Bronchial epithelial cell (primary cell): ENCODE measurements around the gene SH3YL1. TPM values are rescaled to one million over a fixed set of nuclear protein-coding genes. Genes with fewer than 3 reads are reported as not detected.

Source experiments
- DNase-seq: peaks from one replicate; pipeline ENCODE4 v3.0.0-alpha.2; 2010; ENCODE audit warnings: low read depth
- FAIRE-seq: peaks from 2 replicates; lab custom pipeline; 2011; peaks lifted over from hg19 to GRCh38; lab: Jason Lieb, UNC
- H3K27me3 ChIP-seq: 2 replicates; pipeline ENCODE4 v1.5.1; 2011; ENCODE audit warnings: low read length; ENCODE audit not compliant: control insufficient read depth, insufficient read depth
- H3K36me3 ChIP-seq: 2 replicates; pipeline ENCODE4 v1.5.1; 2011; ENCODE audit warnings: low read length; ENCODE audit not compliant: control insufficient read depth, insufficient read depth
- H3K4me3 ChIP-seq: 2 replicates; pipeline ENCODE4 v1.5.1; 2011; ENCODE audit warnings: mild to moderate bottlenecking, low read depth, low read length, control low read depth
- total RNA-seq: library from RNA; depleted of rRNA; stranded (reverse); fragments of >200 nt; gene quantifications from 2 replicates; pipeline ENCODE4 v1.2.1, GENCODE V29; 2014
- TF ChIP-seq, protein P1 (sequence below): IDR thresholded peaks from 2 replicates; pipeline ENCODE4 v1.5.1; 2011; ENCODE audit warnings: mild to moderate bottlenecking, moderate library complexity, low read length, control low read depth, inconsistent platforms; ENCODE audit not compliant: insufficient read depth, severe bottlenecking

The SH3YL1 gene
- total RNA-seq, 1 donor from 2014 or later = 104 TPM

DNA sequence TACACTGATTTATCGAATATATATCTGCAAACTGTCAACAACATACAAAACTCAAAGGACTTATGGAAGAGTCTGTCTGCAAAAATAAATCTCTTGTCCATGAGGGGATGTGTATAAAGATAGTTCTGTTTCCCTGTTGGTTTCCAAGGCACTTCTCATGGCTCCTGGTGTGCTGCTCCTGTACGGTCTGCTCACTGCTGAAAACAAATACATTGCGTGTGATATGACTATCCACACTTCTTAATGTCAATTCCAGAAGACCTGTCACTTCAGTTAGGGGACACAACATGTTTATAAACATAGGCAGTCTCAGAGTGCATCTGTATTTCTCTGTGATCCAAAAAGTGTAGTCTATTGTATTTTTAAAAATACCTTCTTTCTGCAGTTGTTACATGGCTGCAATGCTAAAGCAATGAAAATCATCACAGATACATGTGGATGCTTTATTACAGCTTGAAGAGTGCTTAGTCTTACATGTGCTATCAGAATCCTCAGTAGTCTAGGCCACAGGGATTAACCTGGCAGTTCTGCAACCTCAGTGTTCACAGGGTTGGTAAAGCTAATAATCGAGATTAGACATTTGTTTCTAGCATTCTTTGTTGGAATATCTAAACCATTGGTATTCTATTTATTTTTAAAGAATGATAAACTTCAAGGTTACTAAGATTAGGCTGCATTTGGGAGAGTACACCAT, 16.3 kb upstream of the SH3YL1 start:
- Histone ChIP-seq H3K4me3 (no peak overlapping the region), H3K27me3 (no peaks in the 10 kb centered on the region), H3K36me3 (peaks cover 14% of the 10 kb centered on the region)
- no peak for DNase-seq
- TF ChIP-seq, protein P1, sequence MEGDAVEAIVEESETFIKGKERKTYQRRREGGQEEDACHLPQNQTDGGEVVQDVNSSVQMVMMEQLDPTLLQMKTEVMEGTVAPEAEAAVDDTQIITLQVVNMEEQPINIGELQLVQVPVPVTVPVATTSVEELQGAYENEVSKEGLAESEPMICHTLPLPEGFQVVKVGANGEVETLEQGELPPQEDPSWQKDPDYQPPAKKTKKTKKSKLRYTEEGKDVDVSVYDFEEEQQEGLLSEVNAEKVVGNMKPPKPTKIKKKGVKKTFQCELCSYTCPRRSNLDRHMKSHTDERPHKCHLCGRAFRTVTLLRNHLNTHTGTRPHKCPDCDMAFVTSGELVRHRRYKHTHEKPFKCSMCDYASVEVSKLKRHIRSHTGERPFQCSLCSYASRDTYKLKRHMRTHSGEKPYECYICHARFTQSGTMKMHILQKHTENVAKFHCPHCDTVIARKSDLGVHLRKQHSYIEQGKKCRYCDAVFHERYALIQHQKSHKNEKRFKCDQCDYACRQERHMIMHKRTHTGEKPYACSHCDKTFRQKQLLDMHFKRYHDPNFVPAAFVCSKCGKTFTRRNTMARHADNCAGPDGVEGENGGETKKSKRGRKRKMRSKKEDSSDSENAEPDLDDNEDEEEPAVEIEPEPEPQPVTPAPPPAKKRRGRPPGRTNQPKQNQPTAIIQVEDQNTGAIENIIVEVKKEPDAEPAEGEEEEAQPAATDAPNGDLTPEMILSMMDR = no peak
- no peak for FAIRE-seq

DNA sequence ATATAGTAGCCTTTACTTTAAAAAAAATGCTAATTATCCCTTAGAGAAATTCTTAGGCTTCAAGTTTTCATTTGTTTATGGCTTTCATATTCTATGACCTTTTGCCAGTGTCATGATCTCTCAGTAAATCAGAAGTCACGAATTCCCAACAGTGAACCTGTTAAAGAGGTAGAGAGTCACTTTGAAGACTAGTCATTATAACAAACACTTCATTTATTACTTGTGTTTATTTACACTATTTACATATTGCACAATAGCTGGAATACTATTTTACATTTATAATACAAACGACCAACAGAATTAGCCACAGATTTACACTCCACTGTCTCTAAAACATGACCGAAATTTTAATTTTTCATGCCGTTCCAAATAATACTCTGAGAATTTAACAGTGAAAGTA, 15.5 kb upstream of the SH3YL1 start:
- Histone ChIP-seq H3K36me3 (peaks cover 14% of the 10 kb centered on the region), H3K4me3 (no peak overlapping the region), H3K27me3 (no peaks in the 10 kb centered on the region)
- FAIRE-seq (no peak), DNase-seq (no peak)
- TF ChIP-seq, protein P1 = no peak

DNA sequence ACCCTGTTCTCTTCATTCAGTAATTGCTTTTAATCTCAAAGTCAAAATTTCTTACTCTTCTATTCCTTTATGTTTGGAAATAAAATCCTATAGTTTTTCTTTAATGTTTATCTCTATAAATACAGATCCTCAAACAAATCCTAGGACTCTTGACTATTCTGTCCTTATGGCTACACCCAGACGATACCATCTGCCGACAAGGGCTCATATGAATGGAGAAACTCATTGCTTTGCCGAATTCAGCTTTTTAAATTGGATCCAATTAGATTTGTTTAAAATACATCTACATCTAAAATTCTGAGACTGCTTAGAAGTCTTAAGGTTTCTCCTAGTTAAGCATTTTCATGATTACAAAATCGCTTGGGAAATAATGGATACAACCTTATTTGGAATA, 15.1 kb upstream of the SH3YL1 start:
- Histone ChIP-seq H3K36me3 (peaks cover 14% of the 10 kb centered on the region), H3K4me3 (no peak overlapping the region), H3K27me3 (no peaks in the 10 kb centered on the region)
- TF ChIP-seq, protein P1 = no peak
- DNase-seq = no peak
- no peak for FAIRE-seq

DNA sequence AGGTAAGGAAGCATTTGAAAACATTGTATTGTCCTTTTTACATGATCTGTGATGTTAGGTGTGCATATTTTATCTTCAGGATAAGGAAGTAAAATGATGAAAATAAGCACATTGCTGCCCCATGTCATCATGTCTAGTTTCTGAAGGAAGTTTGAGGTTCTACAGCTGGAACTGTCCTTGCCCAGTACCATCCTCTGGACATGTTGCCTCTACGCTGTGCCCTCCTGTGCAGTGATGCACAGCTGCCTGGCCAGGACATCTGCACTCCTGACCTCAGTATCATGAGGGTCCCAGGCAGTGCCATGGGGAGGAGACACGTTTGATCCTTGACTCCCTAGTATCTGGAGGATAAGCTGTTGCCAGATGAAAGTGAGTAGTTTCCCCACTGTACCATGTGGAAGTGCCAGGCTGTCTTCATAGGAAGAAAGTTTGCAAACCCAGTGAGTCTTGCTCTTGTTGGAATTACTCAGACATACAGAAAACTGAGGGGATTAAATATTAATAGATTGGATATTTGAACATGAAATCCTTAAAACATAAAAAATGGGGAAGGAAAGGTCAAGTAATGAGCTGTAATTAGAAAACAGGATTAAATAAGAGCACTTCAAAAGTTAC, 14.6 kb upstream of the SH3YL1 start:
- H3K4me3 ChIP-seq = no peak overlapping the region
- TF ChIP-seq, protein P1 = no peak
- H3K27me3 ChIP-seq = no peaks in the 10 kb centered on the region
- FAIRE-seq (no peak), DNase-seq (no peak)
- H3K36me3 ChIP-seq = peaks cover 14% of the 10 kb centered on the region

DNA sequence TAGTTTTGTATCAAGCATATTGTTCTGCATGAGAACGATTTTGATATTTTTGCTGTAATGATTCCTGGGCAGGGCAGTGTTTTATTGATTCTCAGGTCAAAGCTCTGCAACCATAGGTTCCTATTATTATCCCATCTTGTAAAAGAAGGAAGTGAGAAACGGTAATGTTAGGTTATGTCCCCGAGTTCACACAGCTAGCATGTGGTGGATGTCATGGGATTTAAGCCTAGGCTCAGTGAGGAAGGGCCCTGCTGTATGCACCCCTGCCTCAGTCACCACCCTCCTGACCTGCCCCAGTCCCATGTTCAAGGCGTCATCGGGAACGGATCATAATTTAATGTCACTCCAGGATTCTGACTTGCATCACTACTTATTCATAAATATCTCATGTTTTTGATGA, 11.6 kb upstream of the SH3YL1 start:
- Histone ChIP-seq H3K36me3 (peaks cover 13% of the 10 kb centered on the region), H3K4me3 (no peak overlapping the region), H3K27me3 (no peaks in the 10 kb centered on the region)
- TF ChIP-seq, protein P1 = no peak
- FAIRE-seq = no peak
- no peak for DNase-seq
